ENCODE results near the gene NRGN.

DNA sequence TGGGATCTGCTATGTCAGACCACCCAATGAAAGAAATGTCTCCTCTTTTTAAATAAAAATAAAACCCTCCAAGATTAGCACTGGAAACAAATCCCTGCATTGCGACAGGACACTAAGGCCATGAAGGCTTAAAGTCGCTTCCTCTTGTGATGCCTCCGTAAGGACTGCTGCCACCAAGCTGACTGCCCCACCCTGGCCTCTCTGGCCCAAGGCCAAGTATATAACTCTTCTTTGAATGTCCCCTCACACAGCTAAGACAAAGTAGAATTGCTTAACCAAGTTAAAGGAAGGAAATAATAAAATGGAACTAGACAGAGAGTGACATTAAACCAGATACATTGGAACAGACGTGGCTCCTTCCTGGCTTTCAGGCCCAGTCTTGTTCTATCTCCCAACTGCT, 7.5 kb upstream of the NRGN start:
- TF ChIP-seq EP300 (conservative IDR thresholded peaks at IDR 0.05; ENCODE audit: poor library complexity, severe bottlenecking), result no peak
- no peak for TF ChIP-seq EZH2 (IDR thresholded peaks at IDR 0.05; ENCODE audit: borderline replicate concordance, insufficient read depth, low read length, poor library complexity, severe bottlenecking)
- no peak for TF ChIP-seq POLR2AphosphoS5 (IDR thresholded peaks at IDR 0.05)
- no peak for TF ChIP-seq TAF1 (IDR thresholded peaks at IDR 0.05; ENCODE audit: low read depth)
- no peak for TF ChIP-seq CTCF (IDR thresholded peaks at IDR 0.05; ENCODE audit: poor library complexity, severe bottlenecking)
- TF ChIP-seq MXI1 (conservative IDR thresholded peaks at IDR 0.05; ENCODE audit: poor library complexity, severe bottlenecking), result no peak
